ENCODE results near the gene BHMT. TPM values are rescaled to one million over a fixed set of nuclear protein-coding genes. Genes with fewer than 3 reads are reported as not detected.
A peak's percentile ranks its signal among the peaks of the same experiment; 100 is the strongest.
"Not testable (repeated sequence)": the region's sequence is repeated elsewhere in the genome, so short reads cannot be mapped to it uniquely, and the experiment has no call there.

Gene BHMT
- total RNA-seq, 1 donor from 2014 or later = 0.36 TPM

DNA sequence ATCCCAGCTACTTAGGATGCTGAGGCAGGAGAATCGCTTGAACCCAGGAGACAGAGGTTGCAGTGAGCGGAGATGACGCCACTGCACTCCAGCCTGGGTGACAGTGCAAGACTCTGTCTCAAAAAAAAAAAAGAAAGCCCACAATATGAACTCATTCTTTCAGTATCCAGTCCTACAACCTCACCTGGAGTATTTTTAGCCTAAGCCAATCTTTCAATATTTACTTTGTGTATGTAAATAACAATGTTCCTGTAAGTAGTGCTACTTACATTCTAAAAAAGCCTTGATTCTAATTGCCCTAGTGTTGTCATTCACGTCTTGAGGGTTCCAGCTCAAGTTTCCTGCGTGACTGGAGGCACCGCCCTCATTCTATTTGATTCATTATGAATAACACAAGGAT lies 62.0 kb downstream of the BHMT start:
- ATAC-seq = peak; percentile 77

DNA sequence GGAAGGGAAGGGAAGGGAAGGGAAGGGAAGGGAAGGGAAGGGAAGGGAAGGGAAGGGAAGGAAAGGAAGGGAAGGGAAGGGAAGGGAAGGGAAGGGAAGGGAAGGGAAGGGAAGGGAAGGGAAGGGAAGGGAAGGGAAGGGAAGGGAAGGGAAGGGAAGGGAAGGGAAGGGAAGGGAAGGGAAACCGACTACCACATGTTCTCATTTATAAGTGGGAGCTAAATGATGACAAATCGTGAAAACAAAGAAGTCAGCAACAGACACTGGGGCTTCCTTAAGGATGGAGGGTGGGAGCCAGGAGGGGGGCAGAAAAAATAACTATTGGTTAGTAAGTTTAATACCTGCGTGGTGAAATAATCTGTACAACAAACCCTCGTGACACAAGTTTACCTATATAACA lies 68.8 kb downstream of the BHMT start:
- ATAC-seq = not testable (repeated sequence)

DNA sequence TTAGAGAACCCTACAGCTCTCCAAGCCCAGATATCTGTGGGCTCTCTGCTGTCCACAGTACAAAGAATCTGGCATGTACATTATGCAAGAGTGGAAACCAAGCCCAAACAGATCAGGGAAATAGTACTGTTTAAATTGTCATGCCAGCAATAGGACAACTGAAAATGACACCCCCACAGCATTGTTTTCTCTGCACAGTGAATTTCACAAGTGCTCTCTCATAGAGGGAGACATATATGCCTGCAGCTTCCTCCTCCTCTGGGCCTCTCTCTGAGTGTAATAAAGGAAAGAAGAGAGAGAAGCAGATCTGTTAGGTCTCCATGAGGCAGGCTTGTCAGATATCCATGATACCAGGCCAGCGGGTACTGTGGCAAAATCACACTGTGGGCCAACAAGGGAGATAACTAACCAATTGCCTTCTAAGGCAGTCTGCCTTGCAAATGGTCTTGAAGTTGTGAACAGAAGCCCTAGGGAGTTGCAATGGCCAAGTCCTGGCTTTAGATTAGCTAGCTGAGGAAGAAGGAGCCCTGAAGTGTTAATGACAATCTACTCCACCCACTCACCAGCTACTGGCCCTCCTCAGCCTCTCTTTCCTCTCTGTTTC lies 69.9 kb downstream of the BHMT start:
- peak; percentile 72 for ATAC-seq

Other genes starting within 250 kb of the BHMT start
- gene ARSB, start 126.5 kb upstream of the BHMT start, total RNA-seq = 1.8 TPM
- gene DMGDH, start 42.1 kb upstream of the BHMT start, total RNA-seq = 0.60 TPM
- gene BHMT2, start 42.0 kb upstream of the BHMT start, total RNA-seq = 0.72 TPM
- gene JMY, start 124.3 kb downstream of the BHMT start, total RNA-seq = 6.7 TPM

Data from esophagus mucosa (tissue), 1 donor.